ENCODE measurements around the gene FBXL4. TPM values are rescaled to one million over a fixed set of nuclear protein-coding genes. Genes with fewer than 3 reads are reported as not detected.

Gene FBXL4
- 1 to 10 TPM; 9.0 to 9.5 TPM for total RNA-seq

- ChIA-PET CTCF (no interaction called here), POLR2A (interaction anchor here (0.6 kb wide), 1 partner anchor 36 kb away, joined by 3 read pairs; no protein-coding TSS in a partner anchor)
- Mint-ChIP-seq H3K9me3 (ENCODE audit: insufficient read depth) (peaks cover under 1% of the 10 kb centered on the region), H3K27me3 (ENCODE audit: low read depth) (peaks cover 19% of the 10 kb centered on the region), H3K27ac (peak within 1 kb of the TSS; percentile 94), H3K4me1 (ENCODE audit: low read depth) (peaks cover 15% of the 10 kb centered on the region), H3K36me3 (ENCODE audit: low read depth) (peaks cover 17% of the 10 kb centered on the region), H3K4me3 (peak within 1 kb of the TSS; percentile 92)
- DNase-seq (peak; percentile 81), ATAC-seq (peak; percentile 93)
These were observed at the start of gene FBXL4 for GRCh38 chr6:98947411-98948292. TSS of gene FBXL4 (minus strand) at chr6:98947946. CDS start at chr6:98926988, 20,958 bp downstream.

- DNase-seq (no peak), ATAC-seq (no peak)
- Mint-ChIP-seq H3K36me3 (ENCODE audit: low read depth) (no peaks in the 10 kb centered on the region), H3K27me3 (ENCODE audit: low read depth) (peaks cover 8% of the 10 kb centered on the region), H3K4me3 (no peak overlapping the region), H3K9me3 (ENCODE audit: insufficient read depth) (no peaks in the 10 kb centered on the region), H3K27ac (no peak overlapping the region), H3K4me1 (ENCODE audit: low read depth) (no peaks in the 10 kb centered on the region)
- CTCF ChIA-PET, result no interaction called here
- POLR2A ChIA-PET, result no interaction called here
These were observed 47.4 kb upstream of the FBXL4 start for GRCh38 chr6:98995116-98995515.

- H3K9me3 Mint-ChIP-seq (ENCODE audit: insufficient read depth), result no peaks in the 10 kb centered on the region
- no peak for ATAC-seq
- no peak for DNase-seq
- ChIA-PET POLR2A (no interaction called here), CTCF (no interaction called here)
- no peak overlapping the region for H3K4me3 Mint-ChIP-seq
- H3K36me3 Mint-ChIP-seq (ENCODE audit: low read depth), result no peaks in the 10 kb centered on the region
- no peaks in the 10 kb centered on the region for H3K4me1 Mint-ChIP-seq (ENCODE audit: low read depth)
- H3K27me3 Mint-ChIP-seq (ENCODE audit: low read depth), result peaks cover 13% of the 10 kb centered on the region
- H3K27ac Mint-ChIP-seq, result no peak overlapping the region
These were observed 44.8 kb upstream of the FBXL4 start for GRCh38 chr6:98992535-98992934.

- H3K4me3 Mint-ChIP-seq, result no peak overlapping the region
- no peak for ATAC-seq
- no peak overlapping the region for H3K27ac Mint-ChIP-seq
- no peak for DNase-seq
- no peaks in the 10 kb centered on the region for H3K9me3 Mint-ChIP-seq (ENCODE audit: insufficient read depth)
- POLR2A ChIA-PET, result no interaction called here
- CTCF ChIA-PET, result no interaction called here
- H3K36me3 Mint-ChIP-seq (ENCODE audit: low read depth), result no peaks in the 10 kb centered on the region
- no peaks in the 10 kb centered on the region for H3K4me1 Mint-ChIP-seq (ENCODE audit: low read depth)
- H3K27me3 Mint-ChIP-seq (ENCODE audit: low read depth), result peaks cover 12% of the 10 kb centered on the region
These were observed 38.4 kb upstream of the FBXL4 start for GRCh38 chr6:98986071-98986615.

GRCh38 chr6:98985391-98985790, 37.6 kb upstream of the FBXL4 start:
- Mint-ChIP-seq H3K27me3 (ENCODE audit: low read depth) (peaks cover 12% of the 10 kb centered on the region), H3K27ac (no peak overlapping the region), H3K4me3 (no peak overlapping the region), H3K36me3 (ENCODE audit: low read depth) (no peaks in the 10 kb centered on the region), H3K4me1 (ENCODE audit: low read depth) (no peaks in the 10 kb centered on the region), H3K9me3 (ENCODE audit: insufficient read depth) (no peaks in the 10 kb centered on the region)
- DNase-seq (no peak), ATAC-seq (no peak)
- ChIA-PET CTCF (no interaction called here), POLR2A (no interaction called here)

- POLR2A ChIA-PET, result no interaction called here
- no peak for DNase-seq
- H3K4me1 Mint-ChIP-seq (ENCODE audit: low read depth), result no peaks in the 10 kb centered on the region
- no peak overlapping the region for H3K4me3 Mint-ChIP-seq
- H3K27me3 Mint-ChIP-seq (ENCODE audit: low read depth), result peaks cover 11% of the 10 kb centered on the region
- CTCF ChIA-PET, result no interaction called here
- no peaks in the 10 kb centered on the region for H3K9me3 Mint-ChIP-seq (ENCODE audit: insufficient read depth)
- H3K36me3 Mint-ChIP-seq (ENCODE audit: low read depth), result no peaks in the 10 kb centered on the region
- no peak for ATAC-seq
- no peak overlapping the region for H3K27ac Mint-ChIP-seq
These were observed 36.4 kb upstream of the FBXL4 start for GRCh38 chr6:98984121-98984520.

- DNase-seq (no peak), ATAC-seq (no peak)
- Mint-ChIP-seq H3K36me3 (ENCODE audit: low read depth) (no peaks in the 10 kb centered on the region), H3K4me1 (ENCODE audit: low read depth) (no peaks in the 10 kb centered on the region), H3K27me3 (ENCODE audit: low read depth) (peaks cover 11% of the 10 kb centered on the region), H3K9me3 (ENCODE audit: insufficient read depth) (no peaks in the 10 kb centered on the region), H3K4me3 (no peak overlapping the region), H3K27ac (no peak overlapping the region)
- ChIA-PET CTCF (no interaction called here), POLR2A (interaction anchor here (0.5 kb wide), 1 partner anchor 24 kb away, joined by 3 read pairs; no protein-coding TSS in a partner anchor)
These were observed 33.7 kb upstream of the FBXL4 start for GRCh38 chr6:98981473-98981872.

- CTCF ChIA-PET, result no interaction called here
- POLR2A ChIA-PET, result no interaction called here
- no peak for ATAC-seq
- Mint-ChIP-seq H3K27ac (no peak overlapping the region), H3K4me3 (no peak overlapping the region), H3K36me3 (ENCODE audit: low read depth) (no peaks in the 10 kb centered on the region), H3K4me1 (ENCODE audit: low read depth) (no peaks in the 10 kb centered on the region), H3K27me3 (ENCODE audit: low read depth) (peaks cover 11% of the 10 kb centered on the region), H3K9me3 (ENCODE audit: insufficient read depth) (no peaks in the 10 kb centered on the region)
- no peak for DNase-seq
These were observed 33.1 kb upstream of the FBXL4 start for GRCh38 chr6:98980819-98981218.

GRCh38 chr6:98977671-98978292, 30.0 kb upstream of the FBXL4 start:
- Mint-ChIP-seq H3K9me3 (ENCODE audit: insufficient read depth) (no peaks in the 10 kb centered on the region), H3K27ac (no peak overlapping the region), H3K4me3 (no peak overlapping the region), H3K4me1 (ENCODE audit: low read depth) (no peaks in the 10 kb centered on the region), H3K27me3 (ENCODE audit: low read depth) (peaks cover 6% of the 10 kb centered on the region), H3K36me3 (ENCODE audit: low read depth) (no peaks in the 10 kb centered on the region)
- POLR2A ChIA-PET, result no interaction called here
- ATAC-seq (no peak), DNase-seq (no peak)
- CTCF ChIA-PET, result no interaction called here

- ChIA-PET CTCF (interaction anchor here (0.6 kb wide), 1 partner anchor 367 kb away, joined by 3 read pairs; no protein-coding TSS in a partner anchor), POLR2A (no interaction called here)
- H3K9me3 Mint-ChIP-seq (ENCODE audit: insufficient read depth), result no peaks in the 10 kb centered on the region
- DNase-seq (no peak), ATAC-seq (no peak)
- no peaks in the 10 kb centered on the region for H3K36me3 Mint-ChIP-seq (ENCODE audit: low read depth)
- no peak overlapping the region for H3K4me3 Mint-ChIP-seq
- H3K27ac Mint-ChIP-seq, result no peak overlapping the region
- no peaks in the 10 kb centered on the region for H3K4me1 Mint-ChIP-seq (ENCODE audit: low read depth)
- peaks cover 6% of the 10 kb centered on the region for H3K27me3 Mint-ChIP-seq (ENCODE audit: low read depth)
These were observed 29.1 kb upstream of the FBXL4 start for GRCh38 chr6:98976674-98977385.

- H3K27me3 Mint-ChIP-seq (ENCODE audit: low read depth), result peaks cover 3% of the 10 kb centered on the region
- ChIA-PET CTCF (no interaction called here), POLR2A (no interaction called here)
- no peak overlapping the region for H3K4me3 Mint-ChIP-seq
- no peaks in the 10 kb centered on the region for H3K4me1 Mint-ChIP-seq (ENCODE audit: low read depth)
- no peak overlapping the region for H3K27ac Mint-ChIP-seq
- DNase-seq, result no peak
- no peak for ATAC-seq
- no peaks in the 10 kb centered on the region for H3K9me3 Mint-ChIP-seq (ENCODE audit: insufficient read depth)
- H3K36me3 Mint-ChIP-seq (ENCODE audit: low read depth), result no peaks in the 10 kb centered on the region
These were observed 27.7 kb upstream of the FBXL4 start for GRCh38 chr6:98975421-98975820.

- Mint-ChIP-seq H3K9me3 (ENCODE audit: insufficient read depth) (no peaks in the 10 kb centered on the region), H3K4me3 (no peak overlapping the region), H3K27me3 (ENCODE audit: low read depth) (peaks cover 3% of the 10 kb centered on the region), H3K4me1 (ENCODE audit: low read depth) (no peaks in the 10 kb centered on the region), H3K36me3 (ENCODE audit: low read depth) (no peaks in the 10 kb centered on the region), H3K27ac (no peak overlapping the region)
- ATAC-seq, result no peak
- ChIA-PET POLR2A (no interaction called here), CTCF (no interaction called here)
- DNase-seq, result no peak
These were observed 26.6 kb upstream of the FBXL4 start for GRCh38 chr6:98974309-98974708.

All from activated CD8-positive, alpha-beta T cell treated with anti-CD3 and anti-CD28 coated beads, Interleukin-2, amount 10 ng/mL, durations not matched to agents 7 days and 5 days (primary cell).